ENCODE measurements around the gene MXRA7. TPM values are rescaled to one million over a fixed set of nuclear protein-coding genes. Genes with fewer than 3 reads are reported as not detected.
"Not testable (repeated sequence)": the region's sequence is repeated elsewhere in the genome, so short reads cannot be mapped to it uniquely, and the experiment has no call there.

The MXRA7 gene
- polyA plus RNA-seq, 4 donors, result 87.3 to 119 (median 105) TPM

GRCh38 chr17:76657505-76658241, 53.1 kb downstream of the MXRA7 start:
- DNase-seq (ENCODE audit: low read depth in 4 of 4, low spot score in 2 of 4), result no peak

GRCh38 chr17:76654408-76654807, 56.4 kb downstream of the MXRA7 start:
- DNase-seq (ENCODE audit: low read depth in 4 of 4, low spot score in 2 of 4), result no peak

- no peak for DNase-seq (ENCODE audit: low read depth in 4 of 4, low spot score in 2 of 4)
These were observed 60.3 kb downstream of the MXRA7 start for GRCh38 chr17:76650504-76650903.

GRCh38 chr17:76646712-76647111, 64.1 kb downstream of the MXRA7 start:
- no peak for DNase-seq (ENCODE audit: low read depth in 4 of 4, low spot score in 2 of 4)

GRCh38 chr17:76645481-76645880, 65.3 kb downstream of the MXRA7 start:
- no peak for DNase-seq (ENCODE audit: low read depth in 4 of 4, low spot score in 2 of 4)

GRCh38 chr17:76644995-76645394, 65.8 kb downstream of the MXRA7 start:
- DNase-seq (ENCODE audit: low read depth in 4 of 4, low spot score in 2 of 4), result no peak

- DNase-seq (ENCODE audit: low read depth in 4 of 4, low spot score in 2 of 4), result no peak
These were observed 67.1 kb downstream of the MXRA7 start, which contains the start of gene ST6GALNAC1 for GRCh38 chr17:76643553-76644148. TSS of gene ST6GALNAC1 (minus strand) at chr17:76643757. CDS start at chr17:76643638, 119 bp downstream.

GRCh38 chr17:76642994-76643393, 67.8 kb downstream of the MXRA7 start:
- no peak for DNase-seq (ENCODE audit: low read depth in 4 of 4, low spot score in 2 of 4)

- DNase-seq (ENCODE audit: low read depth in 4 of 4, low spot score in 2 of 4), result no peak
These were observed 68.7 kb downstream of the MXRA7 start for GRCh38 chr17:76642032-76642561.

- no peak for DNase-seq (ENCODE audit: low read depth in 4 of 4, low spot score in 2 of 4)
These were observed 69.3 kb downstream of the MXRA7 start for GRCh38 chr17:76641501-76641900.

- no peak for DNase-seq (ENCODE audit: low read depth in 4 of 4, low spot score in 2 of 4)
These were observed 70.0 kb downstream of the MXRA7 start for GRCh38 chr17:76640550-76641380.

GRCh38 chr17:76638263-76638662, 72.5 kb downstream of the MXRA7 start:
- no peak for DNase-seq (ENCODE audit: low read depth in 4 of 4, low spot score in 2 of 4)

GRCh38 chr17:76636486-76637206, 74.1 kb downstream of the MXRA7 start:
- DNase-seq (ENCODE audit: low read depth in 4 of 4, low spot score in 2 of 4), result not testable (repeated sequence)

- DNase-seq (ENCODE audit: low read depth in 4 of 4, low spot score in 2 of 4), result no peak
These were observed 75.0 kb downstream of the MXRA7 start for GRCh38 chr17:76635659-76636360.

- DNase-seq (ENCODE audit: low read depth in 4 of 4, low spot score in 2 of 4), result no peak
These were observed 75.7 kb downstream of the MXRA7 start for GRCh38 chr17:76635039-76635438.

GRCh38 chr17:76633628-76634328, 77.0 kb downstream of the MXRA7 start:
- DNase-seq (ENCODE audit: low read depth in 4 of 4, low spot score in 2 of 4), result no peak

GRCh38 chr17:76631821-76632565, 78.8 kb downstream of the MXRA7 start:
- DNase-seq (ENCODE audit: low read depth in 4 of 4, low spot score in 2 of 4), result no peak

- no peak for DNase-seq (ENCODE audit: low read depth in 4 of 4, low spot score in 2 of 4)
These were observed 80.6 kb downstream of the MXRA7 start for GRCh38 chr17:76630151-76630550.

Measured in left renal cortex interstitium (tissue), 4 donors.